WTC11 (cell line): Measurements from ENCODE around the gene NCOA1. TPM values are rescaled to one million over a fixed set of nuclear protein-coding genes. Genes with fewer than 3 reads are reported as not detected.

Experiments used
- ATAC-seq: fragments of 200-7000 bp; cut with Tn5 transposase; 2 replicates; pipeline ENCODE4 v1.10.0; 2021; ENCODE audit warnings: mild to moderate bottlenecking, moderate library complexity
- CTCF ChIA-PET: fragments of 300-600 bp; sonication (Branson Sonifier 250); formaldehyde crosslinking; loops from one replicate; lab custom pipeline; 2021; ENCODE audit warnings: antibody characterized with exemption; lab: Charles Lee
- POLR2A ChIA-PET: fragments of 350-600 bp; sonication (Branson Sonifier 250); formaldehyde crosslinking; loops from one replicate; lab custom pipeline; 2021; ENCODE audit warnings: antibody characterized with exemption; lab: Charles Lee
- DNase-seq: peaks from one replicate; pipeline ENCODE4 v3.0.0; 2021; ENCODE audit warnings: low spot score
- H3K27ac Mint-ChIP-seq: 2 replicates; pipeline ENCODE4 v1.8.0; 2021; ENCODE audit warnings: mixed read lengths
- H3K27me3 Mint-ChIP-seq: 2 replicates; pipeline ENCODE4 v1.8.0; 2021; ENCODE audit warnings: low read depth, mild to moderate bottlenecking, moderate library complexity, mixed read lengths
- H3K36me3 Mint-ChIP-seq: 2 replicates; pipeline ENCODE4 v1.8.0; 2021; ENCODE audit warnings: mixed read lengths
- H3K4me1 Mint-ChIP-seq: 2 replicates; pipeline ENCODE4 v1.8.0; 2022; ENCODE audit warnings: mixed read lengths
- H3K4me3 Mint-ChIP-seq: 2 replicates; pipeline ENCODE4 v1.8.0; 2021; ENCODE audit warnings: mild to moderate bottlenecking, moderate library complexity, mixed read lengths
- H3K9me3 Mint-ChIP-seq: 2 replicates; pipeline ENCODE4 v1.8.0; 2021; ENCODE audit warnings: mixed read lengths
- ATF6 ChIP-seq: sonication (generic); formaldehyde crosslinking; IDR thresholded peaks from 2 replicates; pipeline ENCODE4 v1.8.1; 2023; ENCODE audit warnings: mild to moderate bottlenecking, missing genetic modification reagents
- CREM ChIP-seq: sonication (generic); formaldehyde crosslinking; IDR thresholded peaks from 2 replicates; pipeline ENCODE4 v1.8.1; 2022; ENCODE audit warnings: mild to moderate bottlenecking, missing genetic modification reagents, moderate library complexity
- MAX ChIP-seq: sonication (generic); formaldehyde crosslinking; IDR thresholded peaks from 2 replicates; pipeline ENCODE4 v1.8.0; 2022; ENCODE audit warnings: mild to moderate bottlenecking, missing genetic modification reagents
- MXD4 ChIP-seq: fragments of 250-450 bp; sonication (Bioruptor Pico); IDR thresholded peaks from 2 replicates; pipeline ENCODE4 v1.8.0; 2021; ENCODE audit warnings: mild to moderate bottlenecking, moderate library complexity, borderline replicate concordance
- NFYB ChIP-seq: sonication (generic); formaldehyde crosslinking; conservative IDR thresholded peaks from 2 replicates; pipeline ENCODE4 v1.8.0; 2022; ENCODE audit warnings: low read depth, missing genetic modification reagents
- OVOL2 ChIP-seq: fragments of 250-450 bp; sonication (Bioruptor Pico); IDR thresholded peaks from 2 replicates; pipeline ENCODE4 v1.9.0; 2021; ENCODE audit warnings: mild to moderate bottlenecking, borderline replicate concordance
- RELA ChIP-seq: sonication (generic); formaldehyde crosslinking; IDR thresholded peaks from 2 replicates; pipeline ENCODE4 v1.8.1; 2022; ENCODE audit warnings: missing genetic modification reagents, mild to moderate bottlenecking, borderline replicate concordance
- ZNF281 ChIP-seq: sonication (generic); formaldehyde crosslinking; IDR thresholded peaks from 2 replicates; pipeline ENCODE4 v1.8.0; 2023; ENCODE audit warnings: mild to moderate bottlenecking, missing genetic modification reagents
- ZNF317 ChIP-seq: sonication (generic); formaldehyde crosslinking; IDR thresholded peaks from 2 replicates; pipeline ENCODE4 v1.8.1; 2023; ENCODE audit warnings: low read depth, mild to moderate bottlenecking, moderate library complexity, missing genetic modification reagents, borderline replicate concordance
- ZNF396 ChIP-seq: fragments of 250-450 bp; sonication (Bioruptor Pico); IDR thresholded peaks from 2 replicates; pipeline ENCODE4 v1.8.0; 2021; ENCODE audit warnings: mild to moderate bottlenecking, moderate library complexity, borderline replicate concordance
- ZNF671 ChIP-seq: fragments of 250-450 bp; sonication (Bioruptor Pico); IDR thresholded peaks from 2 replicates; pipeline ENCODE4 v1.8.0; 2021; ENCODE audit warnings: mild to moderate bottlenecking
- total RNA-seq: library from RNA; stranded (reverse); gene quantifications from 3 replicates; pipeline ENCODE4 v1.2.3, GENCODE V29; 2021
- TF ChIP-seq, protein P1 (sequence below): fragments of 250-450 bp; sonication (Bioruptor Pico); IDR thresholded peaks from 2 replicates; pipeline ENCODE4 v1.9.0; 2021; ENCODE audit warnings: mild to moderate bottlenecking, borderline replicate concordance
- TF ChIP-seq, protein P2 (sequence below): sonication (generic); formaldehyde crosslinking; IDR thresholded peaks from 2 replicates; pipeline ENCODE4 v1.8.1; 2022; ENCODE audit warnings: missing genetic modification reagents, borderline replicate concordance
- TF ChIP-seq, protein P3 (sequence below): fragments of 250-450 bp; sonication (Bioruptor Pico); IDR thresholded peaks from 2 replicates; pipeline ENCODE4 v1.9.0; 2021; ENCODE audit warnings: mild to moderate bottlenecking
- TF ChIP-seq, protein P4 (sequence below): sonication (generic); formaldehyde crosslinking; IDR thresholded peaks from 2 replicates; pipeline ENCODE4 v1.8.1; 2023; ENCODE audit warnings: mild to moderate bottlenecking, missing genetic modification reagents, moderate library complexity
- TF ChIP-seq, protein P5 (sequence below): fragments of 200-600 bp; IDR thresholded peaks from 2 replicates; pipeline ENCODE4 v1.8.0; 2022; ENCODE audit warnings: antibody characterized with exemption

The NCOA1 gene
- total RNA-seq, 1 experiment from 2014 or later, result 16.9 TPM

- H3K4me3 Mint-ChIP-seq, result peak overlapping the region; percentile 97
- H3K27ac Mint-ChIP-seq, result peak overlapping the region; percentile 99
- ChIA-PET CTCF (interaction anchor here (1.1 to 4.2 kb wide), 2 partner anchors 34 to 180 kb away, joined by 10 to 27 read pairs; no protein-coding TSS in a partner anchor), POLR2A (interaction anchor here (1.4 kb wide), 1 partner anchor 28 kb away, joined by 4 read pairs; no protein-coding TSS in a partner anchor)
- H3K36me3 Mint-ChIP-seq, result peaks cover 43% of the 10 kb centered on the region
- 0 out of 2 replicates have a peak, but pooled peaks cover 2% of the 10 kb centered on the region for H3K27me3 Mint-ChIP-seq
- no peaks in the 10 kb centered on the region for H3K9me3 Mint-ChIP-seq
- TF ChIP-seq ZNF317 (CRISPR knock-in tag), result no peak
- TF ChIP-seq CREM (CRISPR knock-in tag), result no peak
- TF ChIP-seq, protein P1, sequence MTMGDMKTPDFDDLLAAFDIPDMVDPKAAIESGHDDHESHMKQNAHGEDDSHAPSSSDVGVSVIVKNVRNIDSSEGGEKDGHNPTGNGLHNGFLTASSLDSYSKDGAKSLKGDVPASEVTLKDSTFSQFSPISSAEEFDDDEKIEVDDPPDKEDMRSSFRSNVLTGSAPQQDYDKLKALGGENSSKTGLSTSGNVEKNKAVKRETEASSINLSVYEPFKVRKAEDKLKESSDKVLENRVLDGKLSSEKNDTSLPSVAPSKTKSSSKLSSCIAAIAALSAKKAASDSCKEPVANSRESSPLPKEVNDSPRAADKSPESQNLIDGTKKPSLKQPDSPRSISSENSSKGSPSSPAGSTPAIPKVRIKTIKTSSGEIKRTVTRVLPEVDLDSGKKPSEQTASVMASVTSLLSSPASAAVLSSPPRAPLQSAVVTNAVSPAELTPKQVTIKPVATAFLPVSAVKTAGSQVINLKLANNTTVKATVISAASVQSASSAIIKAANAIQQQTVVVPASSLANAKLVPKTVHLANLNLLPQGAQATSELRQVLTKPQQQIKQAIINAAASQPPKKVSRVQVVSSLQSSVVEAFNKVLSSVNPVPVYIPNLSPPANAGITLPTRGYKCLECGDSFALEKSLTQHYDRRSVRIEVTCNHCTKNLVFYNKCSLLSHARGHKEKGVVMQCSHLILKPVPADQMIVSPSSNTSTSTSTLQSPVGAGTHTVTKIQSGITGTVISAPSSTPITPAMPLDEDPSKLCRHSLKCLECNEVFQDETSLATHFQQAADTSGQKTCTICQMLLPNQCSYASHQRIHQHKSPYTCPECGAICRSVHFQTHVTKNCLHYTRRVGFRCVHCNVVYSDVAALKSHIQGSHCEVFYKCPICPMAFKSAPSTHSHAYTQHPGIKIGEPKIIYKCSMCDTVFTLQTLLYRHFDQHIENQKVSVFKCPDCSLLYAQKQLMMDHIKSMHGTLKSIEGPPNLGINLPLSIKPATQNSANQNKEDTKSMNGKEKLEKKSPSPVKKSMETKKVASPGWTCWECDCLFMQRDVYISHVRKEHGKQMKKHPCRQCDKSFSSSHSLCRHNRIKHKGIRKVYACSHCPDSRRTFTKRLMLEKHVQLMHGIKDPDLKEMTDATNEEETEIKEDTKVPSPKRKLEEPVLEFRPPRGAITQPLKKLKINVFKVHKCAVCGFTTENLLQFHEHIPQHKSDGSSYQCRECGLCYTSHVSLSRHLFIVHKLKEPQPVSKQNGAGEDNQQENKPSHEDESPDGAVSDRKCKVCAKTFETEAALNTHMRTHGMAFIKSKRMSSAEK, result no peak
- no peak for TF ChIP-seq NFYB (CRISPR knock-in tag)
- TF ChIP-seq ZNF396 (CRISPR knock-in tag), result no peak
- no peak for TF ChIP-seq MAX (CRISPR knock-in tag)
- TF ChIP-seq ATF6, result no peak
- no peak for TF ChIP-seq OVOL2 (CRISPR knock-in tag)
- no peak for TF ChIP-seq MXD4
- TF ChIP-seq RELA, result no peak
- TF ChIP-seq, protein P2, sequence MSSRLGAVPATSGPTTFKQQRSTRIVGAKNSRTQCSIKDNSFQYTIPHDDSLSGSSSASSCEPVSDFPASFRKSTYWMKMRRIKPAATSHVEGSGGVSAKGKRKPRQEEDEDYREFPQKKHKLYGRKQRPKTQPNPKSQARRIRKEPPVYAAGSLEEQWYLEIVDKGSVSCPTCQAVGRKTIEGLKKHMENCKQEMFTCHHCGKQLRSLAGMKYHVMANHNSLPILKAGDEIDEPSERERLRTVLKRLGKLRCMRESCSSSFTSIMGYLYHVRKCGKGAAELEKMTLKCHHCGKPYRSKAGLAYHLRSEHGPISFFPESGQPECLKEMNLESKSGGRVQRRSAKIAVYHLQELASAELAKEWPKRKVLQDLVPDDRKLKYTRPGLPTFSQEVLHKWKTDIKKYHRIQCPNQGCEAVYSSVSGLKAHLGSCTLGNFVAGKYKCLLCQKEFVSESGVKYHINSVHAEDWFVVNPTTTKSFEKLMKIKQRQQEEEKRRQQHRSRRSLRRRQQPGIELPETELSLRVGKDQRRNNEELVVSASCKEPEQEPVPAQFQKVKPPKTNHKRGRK (CRISPR knock-in tag), result no peak
- TF ChIP-seq, protein P3, sequence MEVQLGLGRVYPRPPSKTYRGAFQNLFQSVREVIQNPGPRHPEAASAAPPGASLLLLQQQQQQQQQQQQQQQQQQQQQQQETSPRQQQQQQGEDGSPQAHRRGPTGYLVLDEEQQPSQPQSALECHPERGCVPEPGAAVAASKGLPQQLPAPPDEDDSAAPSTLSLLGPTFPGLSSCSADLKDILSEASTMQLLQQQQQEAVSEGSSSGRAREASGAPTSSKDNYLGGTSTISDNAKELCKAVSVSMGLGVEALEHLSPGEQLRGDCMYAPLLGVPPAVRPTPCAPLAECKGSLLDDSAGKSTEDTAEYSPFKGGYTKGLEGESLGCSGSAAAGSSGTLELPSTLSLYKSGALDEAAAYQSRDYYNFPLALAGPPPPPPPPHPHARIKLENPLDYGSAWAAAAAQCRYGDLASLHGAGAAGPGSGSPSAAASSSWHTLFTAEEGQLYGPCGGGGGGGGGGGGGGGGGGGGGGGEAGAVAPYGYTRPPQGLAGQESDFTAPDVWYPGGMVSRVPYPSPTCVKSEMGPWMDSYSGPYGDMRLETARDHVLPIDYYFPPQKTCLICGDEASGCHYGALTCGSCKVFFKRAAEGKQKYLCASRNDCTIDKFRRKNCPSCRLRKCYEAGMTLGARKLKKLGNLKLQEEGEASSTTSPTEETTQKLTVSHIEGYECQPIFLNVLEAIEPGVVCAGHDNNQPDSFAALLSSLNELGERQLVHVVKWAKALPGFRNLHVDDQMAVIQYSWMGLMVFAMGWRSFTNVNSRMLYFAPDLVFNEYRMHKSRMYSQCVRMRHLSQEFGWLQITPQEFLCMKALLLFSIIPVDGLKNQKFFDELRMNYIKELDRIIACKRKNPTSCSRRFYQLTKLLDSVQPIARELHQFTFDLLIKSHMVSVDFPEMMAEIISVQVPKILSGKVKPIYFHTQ, result no peak
- TF ChIP-seq, protein P4, sequence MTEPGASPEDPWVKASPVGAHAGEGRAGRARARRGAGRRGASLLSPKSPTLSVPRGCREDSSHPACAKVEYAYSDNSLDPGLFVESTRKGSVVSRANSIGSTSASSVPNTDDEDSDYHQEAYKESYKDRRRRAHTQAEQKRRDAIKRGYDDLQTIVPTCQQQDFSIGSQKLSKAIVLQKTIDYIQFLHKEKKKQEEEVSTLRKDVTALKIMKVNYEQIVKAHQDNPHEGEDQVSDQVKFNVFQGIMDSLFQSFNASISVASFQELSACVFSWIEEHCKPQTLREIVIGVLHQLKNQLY (CRISPR knock-in tag), result no peak
- TF ChIP-seq ZNF671 (CRISPR knock-in tag), result no peak
- TF ChIP-seq ZNF281 (CRISPR knock-in tag), result no peak
- TF ChIP-seq, protein P5, sequence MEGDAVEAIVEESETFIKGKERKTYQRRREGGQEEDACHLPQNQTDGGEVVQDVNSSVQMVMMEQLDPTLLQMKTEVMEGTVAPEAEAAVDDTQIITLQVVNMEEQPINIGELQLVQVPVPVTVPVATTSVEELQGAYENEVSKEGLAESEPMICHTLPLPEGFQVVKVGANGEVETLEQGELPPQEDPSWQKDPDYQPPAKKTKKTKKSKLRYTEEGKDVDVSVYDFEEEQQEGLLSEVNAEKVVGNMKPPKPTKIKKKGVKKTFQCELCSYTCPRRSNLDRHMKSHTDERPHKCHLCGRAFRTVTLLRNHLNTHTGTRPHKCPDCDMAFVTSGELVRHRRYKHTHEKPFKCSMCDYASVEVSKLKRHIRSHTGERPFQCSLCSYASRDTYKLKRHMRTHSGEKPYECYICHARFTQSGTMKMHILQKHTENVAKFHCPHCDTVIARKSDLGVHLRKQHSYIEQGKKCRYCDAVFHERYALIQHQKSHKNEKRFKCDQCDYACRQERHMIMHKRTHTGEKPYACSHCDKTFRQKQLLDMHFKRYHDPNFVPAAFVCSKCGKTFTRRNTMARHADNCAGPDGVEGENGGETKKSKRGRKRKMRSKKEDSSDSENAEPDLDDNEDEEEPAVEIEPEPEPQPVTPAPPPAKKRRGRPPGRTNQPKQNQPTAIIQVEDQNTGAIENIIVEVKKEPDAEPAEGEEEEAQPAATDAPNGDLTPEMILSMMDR, result no peak
- TF ChIP-seq, all 79 proteins: peak for 0
- ATAC-seq (peak; percentile 4), DNase-seq (peak; percentile 24)
- peaks cover 45% of the 10 kb centered on the region for H3K4me1 Mint-ChIP-seq
Observed at GRCh38 chr2:24793761-24794435, 302.8 kb downstream of the NCOA1 start.
